ENCODE results near the gene SEMA3G. TPM values are rescaled to one million over a fixed set of nuclear protein-coding genes. Genes with fewer than 3 reads are reported as not detected.

The SEMA3G gene
- total RNA-seq (2021) (1.6 to 2.5 TPM (median 2.5 TPM) in 3 replicates), Bru-seq, nascent RNA (percentile 39 among the genes with signal in this experiment)
- long read RNA-seq, experiment 1, full-length matches to known transcripts: 1 of 8 reads
- long read RNA-seq, experiment 1, partial matches to known transcripts: 2 of 8 reads
- long read RNA-seq, experiment 1, other reads (novel, unspliced or antisense): 5 of 8 reads
- long read RNA-seq, experiment 2, full-length matches to known transcripts: 1 of 3 reads
- long read RNA-seq, experiment 2, partial matches to known transcripts: 2 of 3 reads
- long read RNA-seq, experiment 2, other reads (novel, unspliced or antisense): 0 of 3 reads
- long read RNA-seq, experiment 3: 0 reads

DNA sequence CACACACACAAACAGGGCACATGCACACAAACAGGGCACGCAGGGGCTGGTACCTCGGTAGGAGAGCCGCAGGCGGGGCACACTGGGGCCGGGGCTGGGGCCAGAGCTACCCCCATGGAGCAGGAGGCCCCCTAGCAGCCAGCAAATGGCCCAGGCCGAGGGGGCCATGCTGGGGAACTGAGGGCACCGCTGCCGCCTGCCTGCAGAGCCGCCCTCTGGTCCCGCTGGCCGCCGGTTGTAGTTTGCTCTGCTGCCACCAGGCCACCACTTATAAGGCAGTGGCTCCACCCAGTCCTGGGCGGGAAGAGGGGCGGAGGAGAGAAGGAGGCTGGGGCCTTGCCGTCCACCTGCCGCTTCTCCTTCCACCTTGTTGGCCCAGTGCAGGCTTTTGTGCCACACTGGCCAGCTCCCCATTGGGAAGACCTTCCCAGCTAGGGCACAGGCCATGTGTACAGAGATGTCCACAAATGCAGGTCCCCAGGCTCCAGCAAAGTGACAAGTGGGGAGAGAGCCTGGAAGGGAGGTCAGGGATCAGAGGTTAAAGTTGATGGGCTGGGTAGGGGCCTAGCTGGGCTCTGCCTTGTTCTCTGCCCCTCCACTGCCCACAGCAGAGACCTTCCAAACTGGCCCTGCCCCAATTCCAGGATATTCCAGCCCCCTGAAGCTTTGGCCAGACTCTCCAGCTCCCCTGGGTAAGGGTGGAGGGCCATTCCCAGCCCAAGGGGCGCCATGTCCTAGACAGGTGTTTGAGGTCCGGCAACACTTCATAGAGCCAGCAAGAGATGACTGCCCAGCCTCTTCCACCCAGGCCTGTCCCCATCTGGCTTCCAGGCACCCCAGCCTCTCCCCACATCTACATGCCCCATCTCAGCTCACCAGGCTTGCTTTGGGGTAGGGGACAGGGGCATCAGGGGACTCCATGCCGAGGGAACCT, at the start of gene SEMA3G:
SEMA3G (minus strand) TSS at position 244 of the 934 bp plus-strand sequence; CDS start at position 168, 76 bp downstream.
- ChIA-PET POLR2A (no interaction called here), CTCF (interaction anchor here (1.0 to 7.4 kb wide), 12 partner anchors 13 to 409 kb away, joined by 3 to 82 read pairs (median 5); no protein-coding TSS in a partner anchor)
- H3K4me3 Mint-ChIP-seq: peak within 1 kb of the TSS; percentile 16; the same call in 1 of the 2 replicates
- peak; percentile 88 for ATAC-seq
- no peaks in the 10 kb centered on the region for H3K9me3 Mint-ChIP-seq
- peak; percentile 83 for DNase-seq (ENCODE audit: low spot score)
- H3K27me3 Mint-ChIP-seq (ENCODE audit: low read depth): no peaks in the 10 kb centered on the region; the same call in 1 of the 2 replicates
- no peaks in the 10 kb centered on the region for H3K36me3 Mint-ChIP-seq
- no peak within 1 kb of the TSS for H3K27ac Mint-ChIP-seq
- H3K4me1 Mint-ChIP-seq: peaks cover 11% of the 10 kb centered on the region; the same call in 1 of the 2 replicates
- TF ChIP-seq, protein P1, sequence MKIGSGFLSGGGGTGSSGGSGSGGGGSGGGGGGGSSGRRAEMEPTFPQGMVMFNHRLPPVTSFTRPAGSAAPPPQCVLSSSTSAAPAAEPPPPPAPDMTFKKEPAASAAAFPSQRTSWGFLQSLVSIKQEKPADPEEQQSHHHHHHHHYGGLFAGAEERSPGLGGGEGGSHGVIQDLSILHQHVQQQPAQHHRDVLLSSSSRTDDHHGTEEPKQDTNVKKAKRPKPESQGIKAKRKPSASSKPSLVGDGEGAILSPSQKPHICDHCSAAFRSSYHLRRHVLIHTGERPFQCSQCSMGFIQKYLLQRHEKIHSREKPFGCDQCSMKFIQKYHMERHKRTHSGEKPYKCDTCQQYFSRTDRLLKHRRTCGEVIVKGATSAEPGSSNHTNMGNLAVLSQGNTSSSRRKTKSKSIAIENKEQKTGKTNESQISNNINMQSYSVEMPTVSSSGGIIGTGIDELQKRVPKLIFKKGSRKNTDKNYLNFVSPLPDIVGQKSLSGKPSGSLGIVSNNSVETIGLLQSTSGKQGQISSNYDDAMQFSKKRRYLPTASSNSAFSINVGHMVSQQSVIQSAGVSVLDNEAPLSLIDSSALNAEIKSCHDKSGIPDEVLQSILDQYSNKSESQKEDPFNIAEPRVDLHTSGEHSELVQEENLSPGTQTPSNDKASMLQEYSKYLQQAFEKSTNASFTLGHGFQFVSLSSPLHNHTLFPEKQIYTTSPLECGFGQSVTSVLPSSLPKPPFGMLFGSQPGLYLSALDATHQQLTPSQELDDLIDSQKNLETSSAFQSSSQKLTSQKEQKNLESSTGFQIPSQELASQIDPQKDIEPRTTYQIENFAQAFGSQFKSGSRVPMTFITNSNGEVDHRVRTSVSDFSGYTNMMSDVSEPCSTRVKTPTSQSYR (CRISPR knock-in tag; IDR thresholded peaks at IDR 0.05): no peak
- TF ChIP-seq PRRX2 (CRISPR knock-in tag; IDR thresholded peaks at IDR 0.05): no peak
- TF ChIP-seq, protein P2, sequence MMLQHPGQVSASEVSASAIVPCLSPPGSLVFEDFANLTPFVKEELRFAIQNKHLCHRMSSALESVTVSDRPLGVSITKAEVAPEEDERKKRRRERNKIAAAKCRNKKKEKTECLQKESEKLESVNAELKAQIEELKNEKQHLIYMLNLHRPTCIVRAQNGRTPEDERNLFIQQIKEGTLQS (CRISPR knock-in tag; conservative IDR thresholded peaks at IDR 0.05): no peak
- TF ChIP-seq, protein P3, sequence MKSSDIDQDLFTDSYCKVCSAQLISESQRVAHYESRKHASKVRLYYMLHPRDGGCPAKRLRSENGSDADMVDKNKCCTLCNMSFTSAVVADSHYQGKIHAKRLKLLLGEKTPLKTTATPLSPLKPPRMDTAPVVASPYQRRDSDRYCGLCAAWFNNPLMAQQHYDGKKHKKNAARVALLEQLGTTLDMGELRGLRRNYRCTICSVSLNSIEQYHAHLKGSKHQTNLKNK (CRISPR knock-in tag; IDR thresholded peaks at IDR 0.05): no peak
- no peak for TF ChIP-seq JUN (CRISPR knock-in tag; IDR thresholded peaks at IDR 0.05)
- no peak for TF ChIP-seq NR2C2 (CRISPR knock-in tag; IDR thresholded peaks at IDR 0.05)
- no peak for TF ChIP-seq RORB (CRISPR knock-in tag; IDR thresholded peaks at IDR 0.05)
- TF ChIP-seq, protein P4, sequence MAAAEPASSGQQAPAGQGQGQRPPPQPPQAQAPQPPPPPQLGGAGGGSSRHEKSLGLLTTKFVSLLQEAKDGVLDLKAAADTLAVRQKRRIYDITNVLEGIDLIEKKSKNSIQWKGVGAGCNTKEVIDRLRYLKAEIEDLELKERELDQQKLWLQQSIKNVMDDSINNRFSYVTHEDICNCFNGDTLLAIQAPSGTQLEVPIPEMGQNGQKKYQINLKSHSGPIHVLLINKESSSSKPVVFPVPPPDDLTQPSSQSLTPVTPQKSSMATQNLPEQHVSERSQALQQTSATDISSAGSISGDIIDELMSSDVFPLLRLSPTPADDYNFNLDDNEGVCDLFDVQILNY (CRISPR knock-in tag; IDR thresholded peaks at IDR 0.05): 0 out of 2 replicates have a peak, but pooled peaks have one; percentile 37
- TF ChIP-seq, protein P5, sequence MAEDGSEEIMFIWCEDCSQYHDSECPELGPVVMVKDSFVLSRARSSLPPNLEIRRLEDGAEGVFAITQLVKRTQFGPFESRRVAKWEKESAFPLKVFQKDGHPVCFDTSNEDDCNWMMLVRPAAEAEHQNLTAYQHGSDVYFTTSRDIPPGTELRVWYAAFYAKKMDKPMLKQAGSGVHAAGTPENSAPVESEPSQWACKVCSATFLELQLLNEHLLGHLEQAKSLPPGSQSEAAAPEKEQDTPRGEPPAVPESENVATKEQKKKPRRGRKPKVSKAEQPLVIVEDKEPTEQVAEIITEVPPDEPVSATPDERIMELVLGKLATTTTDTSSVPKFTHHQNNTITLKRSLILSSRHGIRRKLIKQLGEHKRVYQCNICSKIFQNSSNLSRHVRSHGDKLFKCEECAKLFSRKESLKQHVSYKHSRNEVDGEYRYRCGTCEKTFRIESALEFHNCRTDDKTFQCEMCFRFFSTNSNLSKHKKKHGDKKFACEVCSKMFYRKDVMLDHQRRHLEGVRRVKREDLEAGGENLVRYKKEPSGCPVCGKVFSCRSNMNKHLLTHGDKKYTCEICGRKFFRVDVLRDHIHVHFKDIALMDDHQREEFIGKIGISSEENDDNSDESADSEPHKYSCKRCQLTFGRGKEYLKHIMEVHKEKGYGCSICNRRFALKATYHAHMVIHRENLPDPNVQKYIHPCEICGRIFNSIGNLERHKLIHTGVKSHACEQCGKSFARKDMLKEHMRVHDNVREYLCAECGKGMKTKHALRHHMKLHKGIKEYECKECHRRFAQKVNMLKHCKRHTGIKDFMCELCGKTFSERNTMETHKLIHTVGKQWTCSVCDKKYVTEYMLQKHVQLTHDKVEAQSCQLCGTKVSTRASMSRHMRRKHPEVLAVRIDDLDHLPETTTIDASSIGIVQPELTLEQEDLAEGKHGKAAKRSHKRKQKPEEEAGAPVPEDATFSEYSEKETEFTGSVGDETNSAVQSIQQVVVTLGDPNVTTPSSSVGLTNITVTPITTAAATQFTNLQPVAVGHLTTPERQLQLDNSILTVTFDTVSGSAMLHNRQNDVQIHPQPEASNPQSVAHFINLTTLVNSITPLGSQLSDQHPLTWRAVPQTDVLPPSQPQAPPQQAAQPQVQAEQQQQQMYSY (CRISPR knock-in tag; IDR thresholded peaks at IDR 0.05): no peak
- TF ChIP-seq, protein P6, sequence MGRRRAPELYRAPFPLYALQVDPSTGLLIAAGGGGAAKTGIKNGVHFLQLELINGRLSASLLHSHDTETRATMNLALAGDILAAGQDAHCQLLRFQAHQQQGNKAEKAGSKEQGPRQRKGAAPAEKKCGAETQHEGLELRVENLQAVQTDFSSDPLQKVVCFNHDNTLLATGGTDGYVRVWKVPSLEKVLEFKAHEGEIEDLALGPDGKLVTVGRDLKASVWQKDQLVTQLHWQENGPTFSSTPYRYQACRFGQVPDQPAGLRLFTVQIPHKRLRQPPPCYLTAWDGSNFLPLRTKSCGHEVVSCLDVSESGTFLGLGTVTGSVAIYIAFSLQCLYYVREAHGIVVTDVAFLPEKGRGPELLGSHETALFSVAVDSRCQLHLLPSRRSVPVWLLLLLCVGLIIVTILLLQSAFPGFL (CRISPR knock-in tag; IDR thresholded peaks at IDR 0.05; ENCODE audit: borderline replicate concordance): no peak
- TF ChIP-seq ZNF317 (CRISPR knock-in tag; IDR thresholded peaks at IDR 0.05; ENCODE audit: borderline replicate concordance, low read depth): no peak
- TF ChIP-seq, protein P7, sequence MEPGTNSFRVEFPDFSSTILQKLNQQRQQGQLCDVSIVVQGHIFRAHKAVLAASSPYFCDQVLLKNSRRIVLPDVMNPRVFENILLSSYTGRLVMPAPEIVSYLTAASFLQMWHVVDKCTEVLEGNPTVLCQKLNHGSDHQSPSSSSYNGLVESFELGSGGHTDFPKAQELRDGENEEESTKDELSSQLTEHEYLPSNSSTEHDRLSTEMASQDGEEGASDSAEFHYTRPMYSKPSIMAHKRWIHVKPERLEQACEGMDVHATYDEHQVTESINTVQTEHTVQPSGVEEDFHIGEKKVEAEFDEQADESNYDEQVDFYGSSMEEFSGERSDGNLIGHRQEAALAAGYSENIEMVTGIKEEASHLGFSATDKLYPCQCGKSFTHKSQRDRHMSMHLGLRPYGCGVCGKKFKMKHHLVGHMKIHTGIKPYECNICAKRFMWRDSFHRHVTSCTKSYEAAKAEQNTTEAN (CRISPR knock-in tag; IDR thresholded peaks at IDR 0.05): no peak
- TF ChIP-seq, protein P8, sequence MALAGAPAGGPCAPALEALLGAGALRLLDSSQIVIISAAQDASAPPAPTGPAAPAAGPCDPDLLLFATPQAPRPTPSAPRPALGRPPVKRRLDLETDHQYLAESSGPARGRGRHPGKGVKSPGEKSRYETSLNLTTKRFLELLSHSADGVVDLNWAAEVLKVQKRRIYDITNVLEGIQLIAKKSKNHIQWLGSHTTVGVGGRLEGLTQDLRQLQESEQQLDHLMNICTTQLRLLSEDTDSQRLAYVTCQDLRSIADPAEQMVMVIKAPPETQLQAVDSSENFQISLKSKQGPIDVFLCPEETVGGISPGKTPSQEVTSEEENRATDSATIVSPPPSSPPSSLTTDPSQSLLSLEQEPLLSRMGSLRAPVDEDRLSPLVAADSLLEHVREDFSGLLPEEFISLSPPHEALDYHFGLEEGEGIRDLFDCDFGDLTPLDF (CRISPR knock-in tag; IDR thresholded peaks at IDR 0.05): no peak
- TF ChIP-seq ZNF219 (CRISPR knock-in tag; IDR thresholded peaks at IDR 0.05; ENCODE audit: borderline replicate concordance): no peak
- TF ChIP-seq, protein P9, sequence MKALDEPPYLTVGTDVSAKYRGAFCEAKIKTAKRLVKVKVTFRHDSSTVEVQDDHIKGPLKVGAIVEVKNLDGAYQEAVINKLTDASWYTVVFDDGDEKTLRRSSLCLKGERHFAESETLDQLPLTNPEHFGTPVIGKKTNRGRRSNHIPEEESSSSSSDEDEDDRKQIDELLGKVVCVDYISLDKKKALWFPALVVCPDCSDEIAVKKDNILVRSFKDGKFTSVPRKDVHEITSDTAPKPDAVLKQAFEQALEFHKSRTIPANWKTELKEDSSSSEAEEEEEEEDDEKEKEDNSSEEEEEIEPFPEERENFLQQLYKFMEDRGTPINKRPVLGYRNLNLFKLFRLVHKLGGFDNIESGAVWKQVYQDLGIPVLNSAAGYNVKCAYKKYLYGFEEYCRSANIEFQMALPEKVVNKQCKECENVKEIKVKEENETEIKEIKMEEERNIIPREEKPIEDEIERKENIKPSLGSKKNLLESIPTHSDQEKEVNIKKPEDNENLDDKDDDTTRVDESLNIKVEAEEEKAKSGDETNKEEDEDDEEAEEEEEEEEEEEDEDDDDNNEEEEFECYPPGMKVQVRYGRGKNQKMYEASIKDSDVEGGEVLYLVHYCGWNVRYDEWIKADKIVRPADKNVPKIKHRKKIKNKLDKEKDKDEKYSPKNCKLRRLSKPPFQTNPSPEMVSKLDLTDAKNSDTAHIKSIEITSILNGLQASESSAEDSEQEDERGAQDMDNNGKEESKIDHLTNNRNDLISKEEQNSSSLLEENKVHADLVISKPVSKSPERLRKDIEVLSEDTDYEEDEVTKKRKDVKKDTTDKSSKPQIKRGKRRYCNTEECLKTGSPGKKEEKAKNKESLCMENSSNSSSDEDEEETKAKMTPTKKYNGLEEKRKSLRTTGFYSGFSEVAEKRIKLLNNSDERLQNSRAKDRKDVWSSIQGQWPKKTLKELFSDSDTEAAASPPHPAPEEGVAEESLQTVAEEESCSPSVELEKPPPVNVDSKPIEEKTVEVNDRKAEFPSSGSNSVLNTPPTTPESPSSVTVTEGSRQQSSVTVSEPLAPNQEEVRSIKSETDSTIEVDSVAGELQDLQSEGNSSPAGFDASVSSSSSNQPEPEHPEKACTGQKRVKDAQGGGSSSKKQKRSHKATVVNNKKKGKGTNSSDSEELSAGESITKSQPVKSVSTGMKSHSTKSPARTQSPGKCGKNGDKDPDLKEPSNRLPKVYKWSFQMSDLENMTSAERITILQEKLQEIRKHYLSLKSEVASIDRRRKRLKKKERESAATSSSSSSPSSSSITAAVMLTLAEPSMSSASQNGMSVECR (CRISPR knock-in tag; IDR thresholded peaks at IDR 0.05; ENCODE audit: borderline replicate concordance): no peak
- no peak for TF ChIP-seq ESRRA (CRISPR knock-in tag; IDR thresholded peaks at IDR 0.05; ENCODE audit: borderline replicate concordance)
- no peak for TF ChIP-seq FOXK1 (CRISPR knock-in tag; IDR thresholded peaks at IDR 0.05)
